ENCODE measurements around the gene SEMA3C.

GRCh38 chr7:80967917-80968297, 49.1 kb upstream of the SEMA3C start:
- TF ChIP-seq ZNF23 (tag by site-specific recombination; IDR thresholded peaks at IDR 0.05; ENCODE audit: borderline replicate concordance), result no peak
- no peak for TF ChIP-seq CTCF (tag by site-specific recombination; IDR thresholded peaks at IDR 0.05)
- TF ChIP-seq ZNF692 (tag by site-specific recombination; IDR thresholded peaks at IDR 0.05), result no peak
- TF ChIP-seq ZNF274 (IDR thresholded peaks at IDR 0.05; ENCODE audit: low read length), result no peak
- no peak for TF ChIP-seq ZNF274 (tag by site-specific recombination; IDR thresholded peaks at IDR 0.05; ENCODE audit: borderline replicate concordance)
- no peak for TF ChIP-seq ZNF138 (tag by site-specific recombination; IDR thresholded peaks at IDR 0.05; ENCODE audit: borderline replicate concordance)
- TF ChIP-seq SP2 (tag by site-specific recombination; IDR thresholded peaks at IDR 0.05), result no peak
- TF ChIP-seq ZNF544 (tag by site-specific recombination; IDR thresholded peaks at IDR 0.05), result no peak
- no peak for TF ChIP-seq ZSCAN30 (tag by site-specific recombination; IDR thresholded peaks at IDR 0.05)
- TF ChIP-seq KLF10 (tag by site-specific recombination; IDR thresholded peaks at IDR 0.05), result no peak
- TF ChIP-seq ZNF121 (tag by site-specific recombination; IDR thresholded peaks at IDR 0.05), result no peak
- TF ChIP-seq HOXA7 (CRISPR knock-in tag; IDR thresholded peaks at IDR 0.05; ENCODE audit: borderline replicate concordance), result no peak
- no peak for TF ChIP-seq ZNF174 (tag by site-specific recombination; IDR thresholded peaks at IDR 0.05)
